ENCODE results near the gene RBMS2. TPM values are rescaled to one million over a fixed set of nuclear protein-coding genes. Genes with fewer than 3 reads are reported as not detected.

Gene RBMS2
- total and polyA plus RNA-seq, 9 of the 15 experiments (the other 6 are each of a cell fraction or from before 2014, with no cell fraction given): 0.08 to 10.5 (median 0.31) TPM

GRCh38 chr12:56634837-56635791 lies 113.5 kb downstream of the RBMS2 start (continued):
- TF ChIP-seq E2F3 (CRISPR knock-in tag; IDR thresholded peaks at IDR 0.05): no peak
- TF ChIP-seq NKRF (IDR thresholded peaks at IDR 0.05; ENCODE audit: borderline replicate concordance): no peak; the same call in 1 of the 2 replicates
- no peak for TF ChIP-seq KLF10 (CRISPR knock-in tag; IDR thresholded peaks at IDR 0.05)
- no peak for TF ChIP-seq ZNF830 (CRISPR knock-in tag; IDR thresholded peaks at IDR 0.05)
- peak; percentile 73 for TF ChIP-seq SMAD4 (CRISPR knock-in tag; conservative IDR thresholded peaks at IDR 0.05)
- TF ChIP-seq JUND (IDR thresholded peaks at IDR 0.05; ENCODE audit: borderline replicate concordance, low read depth, low read length): peak; percentile 37; the same call in 1 of the 2 replicates
- no peak; the same call in 2 of the 3 replicates for TF ChIP-seq JUND (tag; IDR thresholded peaks at IDR 0.05; ENCODE audit: borderline replicate concordance, low read depth, low read length)
- TF ChIP-seq GABPB1 (CRISPR knock-in tag; IDR thresholded peaks at IDR 0.05): no peak; the same call in none of the 2 replicates
- TF ChIP-seq NEUROD1 (IDR thresholded peaks at IDR 0.05; ENCODE audit: borderline replicate concordance, low read depth, low read length, partially characterized antibody): peak; percentile 81
- peak; percentile 38; the same call in 1 of the 2 replicates for TF ChIP-seq GATAD2A (IDR thresholded peaks at IDR 0.05)
- TF ChIP-seq ZNF592 (IDR thresholded peaks at IDR 0.05): no peak
- no peak for TF ChIP-seq SLC30A9 (CRISPR knock-in tag; IDR thresholded peaks at IDR 0.05)
- TF ChIP-seq ZNF511 (CRISPR knock-in tag; IDR thresholded peaks at IDR 0.05): no peak
- TF ChIP-seq NFRKB (IDR thresholded peaks at IDR 0.05; ENCODE audit: low read depth): no peak
- peak; percentile 45; the same call in 1 of the 2 replicates for TF ChIP-seq TOE1 (IDR thresholded peaks at IDR 0.05; ENCODE audit: borderline replicate concordance)
- no peak for TF ChIP-seq TOE1 (CRISPR knock-in tag; IDR thresholded peaks at IDR 0.05; ENCODE audit: borderline replicate concordance, low read depth)
- TF ChIP-seq ZNF449 (CRISPR knock-in tag; IDR thresholded peaks at IDR 0.05): no peak
- TF ChIP-seq ZBED1 (IDR thresholded peaks at IDR 0.05): no peak
- no peak for TF ChIP-seq HMG20B (CRISPR knock-in tag; IDR thresholded peaks at IDR 0.05)
- 0 out of 2 replicates have a peak, but pooled peaks have one; percentile 18 for TF ChIP-seq KLF16 (IDR thresholded peaks at IDR 0.05)

Measured in K562 (cell line).